HG03060 (cell line): ENCODE measurements around the gene DUOXA1.
"Not testable (repeated sequence)": the region's sequence is repeated elsewhere in the genome, so short reads cannot be mapped to it uniquely, and the experiment has no call there.

Experiments
- ATAC-seq: cut with Tn5 transposase; IDR thresholded peaks from one replicate; pipeline ENCODE4 v1.9.1; 2021; ENCODE audit warnings: low read depth, moderate number of reproducible peaks; ENCODE audit not compliant: unreplicated experiment

Gene DUOXA1

DNA sequence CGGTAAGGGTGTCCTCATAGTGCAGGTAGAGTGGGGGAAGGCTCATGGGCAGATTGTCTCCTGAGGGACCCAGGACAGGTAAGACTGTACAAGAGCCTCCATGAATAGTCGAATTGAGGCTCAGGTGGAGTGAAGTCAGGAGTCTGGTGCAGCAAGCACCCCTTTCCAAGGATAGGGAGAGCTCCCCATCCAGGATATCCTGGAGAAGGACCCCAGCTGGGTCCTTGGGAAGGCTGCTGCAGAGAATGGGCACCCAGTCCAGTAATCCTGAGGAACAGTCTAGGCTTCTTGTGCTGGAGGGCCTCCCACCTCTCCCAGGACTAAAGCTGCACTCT, 15.0 kb downstream of the DUOXA1 start:
- ATAC-seq, result no peak

DNA sequence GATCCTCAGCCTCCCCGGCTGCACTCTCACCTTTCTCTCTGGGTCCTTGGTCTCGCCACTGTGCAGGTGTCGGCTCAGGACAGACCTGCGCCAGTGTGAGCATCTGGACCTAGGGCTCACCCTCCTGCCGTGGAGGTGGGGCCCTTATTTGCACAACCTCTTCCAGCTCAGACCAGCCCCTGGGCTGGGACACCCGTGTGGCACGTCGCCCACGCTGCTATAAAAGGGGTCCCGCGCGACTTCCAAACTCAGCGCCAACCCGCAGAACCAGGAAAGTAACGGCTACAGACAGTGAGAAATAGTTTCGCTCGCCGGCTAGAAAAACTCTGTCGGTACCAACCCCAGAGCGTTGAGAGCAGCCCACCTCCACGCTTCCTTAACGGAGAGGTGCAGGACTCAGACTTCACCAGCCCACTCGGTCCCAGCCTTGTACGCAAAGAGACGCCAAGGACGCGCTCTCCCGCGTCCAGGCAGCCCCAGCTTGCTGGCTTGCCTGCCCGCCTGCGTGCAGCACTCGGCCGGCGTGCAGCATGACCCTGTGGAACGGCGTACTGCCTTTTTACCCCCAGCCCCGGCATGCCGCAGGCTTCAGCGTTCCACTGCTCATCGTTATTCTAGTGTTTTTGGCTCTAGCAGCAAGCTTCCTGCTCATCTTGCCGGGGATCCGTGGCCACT, 15.5 kb downstream of the DUOXA1 start, which contains the start of the genes DUOX2 and DUOXA2:
DUOX2 (minus strand) TSS at position 97 of the 675 bp plus-strand sequence. CDS start 761 bp downstream, outside the sequence.
DUOXA2 (plus strand) TSS at position 251 of the 675 bp plus-strand sequence; CDS start at position 531, 280 bp downstream.
- ATAC-seq, result no peak

DNA sequence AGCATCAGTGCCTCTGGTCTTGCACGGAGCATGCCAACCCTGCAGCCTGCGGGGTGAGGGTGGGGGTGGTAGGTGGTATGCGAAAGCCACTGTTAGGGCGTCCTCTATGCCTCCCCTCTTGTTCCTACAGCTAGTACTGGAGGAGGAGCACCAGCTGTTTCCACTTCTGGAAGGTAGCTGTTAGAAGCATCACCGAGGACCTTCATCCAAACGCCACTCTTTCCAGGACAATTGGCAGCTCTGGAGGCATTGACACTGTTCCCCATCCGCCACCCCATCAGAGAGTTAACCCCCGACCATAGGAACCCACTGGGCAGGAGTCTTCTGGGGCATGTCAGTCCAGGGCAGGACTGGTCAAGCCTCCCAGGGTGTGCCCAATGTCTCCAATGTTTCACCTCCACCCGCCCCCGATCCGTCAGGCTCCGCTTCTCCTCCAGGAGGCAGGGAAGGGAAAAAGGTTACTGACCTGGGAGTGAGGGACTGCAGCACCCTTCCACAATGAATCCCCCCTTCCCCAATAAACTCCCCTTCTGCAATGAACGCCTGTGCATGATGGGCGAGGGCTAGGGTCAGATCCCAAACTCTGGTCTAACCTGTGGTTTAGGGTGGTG, 16.2 kb downstream of the DUOXA1 start:
- ATAC-seq, result no peak

DNA sequence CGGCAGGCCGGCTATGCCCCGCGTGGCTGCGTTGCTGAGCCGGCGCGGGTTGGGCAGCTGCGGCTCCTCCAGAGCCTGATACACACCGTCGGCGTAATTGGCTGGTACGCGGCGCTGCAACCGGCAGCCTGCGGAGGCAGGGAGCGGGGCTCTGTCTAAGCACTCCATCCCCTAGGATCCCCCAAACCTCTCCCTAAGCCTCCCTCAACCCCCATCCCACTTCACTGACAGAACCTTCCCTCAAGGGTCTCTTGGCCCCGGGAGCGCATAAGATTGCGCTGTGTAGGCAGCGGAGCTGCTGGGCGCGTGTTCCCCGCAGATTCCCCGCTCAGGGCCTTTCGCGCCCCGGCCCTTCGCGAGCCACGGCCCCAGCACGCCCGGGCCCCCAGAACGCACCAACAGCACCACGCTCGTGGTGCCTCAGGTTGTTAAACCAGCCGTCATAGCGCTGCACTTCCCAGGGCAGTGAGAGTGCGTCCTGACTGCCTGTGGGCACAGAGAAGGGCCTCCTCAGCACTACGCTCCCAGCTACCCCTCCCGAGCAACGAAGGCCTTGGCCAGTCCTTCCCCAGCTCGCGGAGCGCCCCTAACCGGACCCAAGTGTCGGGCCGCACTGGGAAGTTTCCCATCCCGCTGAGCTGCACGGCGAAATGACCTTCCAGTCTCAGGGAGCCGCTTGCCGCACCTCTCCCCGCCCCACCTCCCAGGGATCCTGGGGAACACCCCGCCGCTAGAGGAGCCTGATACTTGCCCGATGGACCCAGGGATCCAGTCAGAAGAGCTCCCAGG, 16.9 kb downstream of the DUOXA1 start:
- ATAC-seq, result no peak

DNA sequence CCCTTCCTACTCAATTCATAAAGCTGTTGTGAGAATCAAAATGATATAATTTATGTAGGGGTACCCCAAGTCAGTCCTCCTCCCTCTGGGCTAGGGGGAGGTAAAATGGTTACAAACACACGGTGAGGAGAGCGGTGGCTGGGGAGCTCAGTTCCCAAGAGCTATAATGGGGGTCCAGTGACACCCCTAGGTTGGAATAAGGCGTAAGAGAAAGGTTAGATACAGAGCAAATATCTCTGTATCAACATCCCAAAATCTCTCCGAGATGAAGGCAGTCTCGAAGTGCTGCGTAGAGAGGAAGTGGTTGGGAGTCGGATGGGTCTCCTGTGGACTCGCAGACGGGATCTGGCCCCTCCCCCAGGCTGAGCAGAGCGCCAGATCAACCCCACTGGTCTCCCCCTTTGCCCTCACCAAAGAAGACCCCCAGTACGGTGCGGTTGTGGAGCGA, 17.5 kb downstream of the DUOXA1 start:
- no peak for ATAC-seq

DNA sequence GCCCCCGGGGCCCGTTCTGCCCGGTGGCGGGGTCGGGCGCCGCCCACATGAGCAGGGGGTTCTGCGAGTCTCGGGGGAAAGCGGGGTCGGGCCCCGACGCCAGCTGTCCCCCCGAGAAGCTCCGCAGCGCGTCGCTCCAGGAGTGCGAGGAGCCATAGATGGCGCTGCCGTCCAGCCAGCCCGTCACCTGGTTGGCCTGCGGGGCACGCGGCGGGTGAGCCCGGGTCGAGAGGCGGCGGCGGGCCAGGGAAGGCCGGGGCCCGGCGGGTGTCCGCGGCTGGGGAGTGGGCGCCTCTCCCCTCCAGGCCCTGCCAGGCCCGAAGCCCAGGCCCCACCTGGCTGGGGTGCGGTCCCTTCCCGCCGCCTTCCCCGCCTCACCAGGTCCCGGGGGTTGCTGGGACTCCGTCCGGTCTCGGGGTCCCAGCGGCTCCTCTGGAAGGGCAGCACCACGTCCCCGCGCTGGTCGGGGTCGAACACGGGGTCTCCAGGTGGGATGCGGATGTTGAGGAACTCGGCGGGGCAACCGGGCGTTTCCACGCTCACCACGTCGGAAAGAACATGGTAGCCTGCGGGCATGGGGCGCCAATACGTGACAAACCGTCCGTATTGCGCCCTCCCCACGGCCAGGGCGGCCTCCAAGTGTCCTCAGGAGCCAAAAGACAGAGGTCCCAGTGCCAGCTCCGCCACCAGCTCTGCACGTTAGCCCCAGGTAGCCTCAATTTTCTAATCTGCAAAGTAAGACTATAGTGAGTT, 18.1 kb downstream of the DUOXA1 start:
- ATAC-seq, result no peak

DNA sequence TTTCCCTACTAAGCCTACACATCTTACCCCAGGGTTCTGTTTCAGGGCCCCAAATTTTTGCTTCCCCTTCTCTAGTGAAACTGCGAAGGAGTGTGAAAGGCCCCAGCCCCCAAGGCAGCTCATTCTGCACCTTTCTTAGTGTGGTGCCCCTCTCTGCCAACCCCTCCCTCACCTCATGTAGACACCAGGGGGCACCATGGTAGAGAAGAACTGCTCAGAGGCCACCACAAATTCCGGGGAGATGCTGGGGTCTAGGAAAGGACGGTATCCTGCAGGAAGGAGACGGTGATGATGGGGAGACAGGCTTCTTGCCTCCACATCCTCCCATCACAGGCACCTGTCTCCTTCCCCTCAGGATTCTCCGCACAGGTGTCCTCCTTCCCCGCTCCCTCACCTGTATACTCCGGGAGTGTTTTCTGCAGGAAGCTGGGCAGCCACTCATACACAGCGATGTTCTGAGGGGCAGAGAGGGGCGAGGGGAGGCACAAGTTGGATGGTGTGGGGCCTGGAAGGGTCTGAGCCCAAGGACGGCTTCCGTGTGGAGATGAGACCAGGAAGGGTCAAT, 19.3 kb downstream of the DUOXA1 start:
- no peak for ATAC-seq

DNA sequence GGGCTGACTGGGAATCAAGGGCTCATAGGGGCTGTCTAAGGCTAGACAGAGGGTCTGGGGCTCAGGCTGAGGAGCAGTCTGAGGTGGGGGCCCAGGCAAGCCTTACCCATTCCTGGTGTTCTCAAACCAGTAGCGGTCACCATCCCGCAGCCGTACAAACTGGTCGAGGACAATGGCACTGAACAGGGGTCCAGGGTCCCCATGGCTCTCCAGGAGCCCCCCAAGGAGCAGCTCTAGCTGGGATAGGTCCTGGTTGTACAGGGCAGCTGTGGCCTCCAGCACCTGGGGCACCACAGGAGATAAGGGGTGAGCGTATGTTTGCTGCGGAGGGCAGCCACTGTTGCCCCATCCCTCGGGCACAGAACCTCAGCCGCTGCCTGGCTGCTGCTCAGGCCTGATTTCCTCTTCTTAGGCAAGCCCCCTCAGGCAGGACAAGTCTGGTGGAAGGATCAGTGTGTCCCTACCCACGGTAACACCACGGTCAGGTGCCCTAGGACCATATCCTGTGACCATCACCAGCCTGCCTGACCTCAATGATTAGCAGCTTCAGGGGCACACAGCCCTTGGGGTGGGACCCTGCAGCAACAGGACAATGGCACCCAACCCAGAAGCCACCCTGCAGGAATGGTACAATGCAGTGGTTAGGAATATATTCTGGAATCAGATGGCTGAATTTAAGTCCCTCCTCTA, 21.6 kb downstream of the DUOXA1 start:
- ATAC-seq, result no peak

DNA sequence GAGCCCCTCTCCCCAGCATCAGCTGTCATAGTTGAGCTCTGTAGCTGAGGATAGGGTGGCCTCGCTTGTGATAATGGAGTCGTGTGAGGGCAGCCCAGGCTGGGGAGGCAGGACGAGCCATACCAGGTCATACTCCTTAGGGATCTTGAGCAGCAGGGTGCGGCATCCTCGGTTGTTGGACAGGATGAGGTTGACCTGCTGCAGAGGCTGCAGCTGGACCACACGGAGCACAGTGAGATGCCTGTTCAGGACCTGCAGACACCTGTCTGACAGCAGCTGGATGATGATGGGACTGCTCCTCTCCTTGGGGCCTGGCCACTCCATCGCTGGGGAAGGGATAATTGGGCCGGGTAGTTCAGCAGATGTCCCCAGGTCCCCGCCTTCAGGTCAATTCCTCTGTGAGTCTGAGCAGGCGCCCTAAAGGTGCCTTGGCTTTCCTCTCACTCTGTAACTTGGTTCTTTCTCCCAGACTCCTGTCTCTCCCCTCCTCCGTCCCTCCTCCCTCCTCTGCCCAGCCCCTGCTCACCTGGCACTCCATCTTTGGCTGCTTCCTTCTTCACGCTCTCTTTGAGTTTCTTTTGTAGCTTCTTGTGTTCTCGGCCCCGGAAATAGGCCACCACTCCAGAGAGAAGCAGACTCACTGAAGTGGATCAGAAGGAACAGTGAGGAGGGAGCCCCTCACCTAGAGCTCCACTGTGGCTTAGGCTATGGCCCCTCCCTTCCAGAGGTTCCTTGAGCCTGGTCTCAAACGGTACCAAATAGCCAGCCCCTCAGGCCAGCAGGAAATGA, 23.5 kb downstream of the DUOXA1 start:
- no peak for ATAC-seq

DNA sequence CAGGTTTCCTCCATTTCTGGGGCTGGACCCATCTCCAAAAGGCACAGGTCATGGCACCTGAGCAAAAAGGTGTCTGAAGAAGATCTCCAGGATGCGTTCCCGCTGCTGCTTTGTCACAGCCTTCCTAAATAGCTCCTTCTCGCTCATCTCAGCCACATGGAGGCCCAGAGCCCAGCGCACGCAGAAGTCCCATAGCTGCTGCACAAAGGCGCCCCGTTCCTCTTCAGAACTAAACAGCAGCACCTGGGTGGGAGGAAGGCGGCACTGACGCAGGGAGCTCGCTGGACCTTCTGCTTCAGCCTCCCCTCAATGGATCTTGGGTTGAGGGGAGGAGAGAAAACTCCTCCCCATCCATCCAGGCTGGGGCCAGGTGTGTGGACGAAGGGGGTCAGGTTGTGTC, 24.1 kb downstream of the DUOXA1 start:
- no peak for ATAC-seq

DNA sequence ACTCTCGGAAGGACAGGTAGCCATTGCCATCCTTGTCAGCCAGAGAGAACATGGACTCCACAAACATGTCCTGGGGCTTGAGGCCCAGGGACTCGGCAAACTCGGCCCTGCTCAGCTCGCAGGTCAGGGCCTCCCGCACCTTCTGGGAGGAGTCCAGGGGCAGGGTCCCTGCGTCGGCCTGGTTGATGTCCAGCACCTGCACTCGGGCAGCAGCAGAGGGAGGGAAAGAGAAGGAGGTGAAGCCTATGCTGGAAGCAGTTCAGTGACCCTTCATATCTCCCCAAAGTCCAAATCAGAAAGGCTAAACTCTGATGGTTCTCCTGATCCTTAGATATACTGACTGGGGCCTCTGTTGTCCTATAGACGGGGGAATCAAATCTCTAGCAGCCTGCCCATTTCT, 25.5 kb downstream of the DUOXA1 start:
- ATAC-seq, result not testable (repeated sequence)

DNA sequence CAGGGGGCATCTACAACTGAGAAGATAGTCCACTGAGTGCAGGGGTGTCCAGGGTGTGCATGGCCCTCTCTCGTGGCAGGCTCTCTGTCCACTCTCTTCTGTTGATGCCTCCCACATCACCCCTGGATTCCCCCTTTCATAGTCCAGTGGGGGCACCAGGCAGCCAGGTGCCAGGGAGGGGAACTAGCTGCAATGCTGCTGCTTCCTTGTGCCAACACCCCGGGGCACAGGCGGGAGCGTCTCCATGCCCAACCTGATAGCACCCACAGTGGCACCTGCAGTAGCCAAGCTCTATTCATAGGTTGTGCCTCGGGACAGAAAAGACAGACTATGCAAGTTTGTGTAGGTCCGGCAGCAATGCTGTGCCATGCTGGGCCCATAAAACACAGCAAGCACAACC, 27.5 kb downstream of the DUOXA1 start:
- ATAC-seq, result no peak

DNA sequence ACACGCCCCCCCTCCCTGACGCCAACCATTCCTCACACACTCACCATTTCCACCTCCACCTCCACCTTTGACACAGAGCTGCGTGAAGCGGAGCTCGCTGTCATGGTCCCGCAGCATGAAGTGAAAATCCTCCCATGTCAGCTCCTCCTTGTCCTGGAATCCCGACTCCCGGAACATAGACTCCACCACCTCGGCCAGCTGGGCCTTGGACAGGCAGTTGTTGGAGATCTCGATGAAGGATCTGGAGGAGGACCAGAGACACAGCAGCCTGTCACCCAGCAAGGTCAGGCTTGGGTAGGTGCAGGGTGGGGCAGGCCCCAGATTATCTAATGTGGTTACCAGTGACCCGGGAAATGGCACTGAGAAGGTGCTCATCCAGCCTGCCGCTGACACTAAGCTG, 27.9 kb downstream of the DUOXA1 start:
- ATAC-seq, result no peak

DNA sequence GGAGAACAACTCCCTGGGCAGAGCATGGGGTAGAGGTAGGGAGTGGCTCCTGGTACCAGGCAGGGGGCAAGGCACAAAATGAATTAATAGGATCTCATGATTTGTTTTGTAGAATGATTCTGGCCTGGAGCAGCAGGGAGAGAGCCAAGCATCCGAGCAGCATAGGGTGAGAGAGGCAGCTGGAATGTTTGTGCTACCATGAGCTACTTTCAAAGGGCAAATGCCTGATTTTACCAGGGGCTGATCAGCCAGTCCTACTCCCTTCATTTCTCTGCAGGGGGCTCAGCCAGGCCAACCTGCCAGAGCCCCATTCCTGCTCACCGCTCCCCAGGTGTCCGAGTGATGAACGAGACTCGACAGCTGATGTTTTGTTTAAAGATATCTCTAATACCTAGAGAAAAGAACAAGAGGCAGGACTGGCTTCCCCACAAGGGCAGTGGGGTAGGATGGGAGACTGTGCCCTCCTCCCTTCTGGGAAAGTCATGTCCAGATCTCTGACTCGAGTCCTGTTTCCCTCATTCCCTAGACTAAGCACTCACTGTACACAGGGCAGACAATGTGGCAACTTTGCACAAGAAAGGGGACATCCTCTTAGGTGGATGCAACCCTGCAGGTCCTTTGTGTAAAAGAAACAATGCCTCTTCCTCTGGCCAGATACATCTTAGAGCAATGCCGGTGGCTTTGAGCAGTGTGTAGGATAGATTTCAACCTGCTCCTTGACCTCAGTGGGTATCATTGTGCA, 28.6 kb downstream of the DUOXA1 start:
- ATAC-seq, result no peak

DNA sequence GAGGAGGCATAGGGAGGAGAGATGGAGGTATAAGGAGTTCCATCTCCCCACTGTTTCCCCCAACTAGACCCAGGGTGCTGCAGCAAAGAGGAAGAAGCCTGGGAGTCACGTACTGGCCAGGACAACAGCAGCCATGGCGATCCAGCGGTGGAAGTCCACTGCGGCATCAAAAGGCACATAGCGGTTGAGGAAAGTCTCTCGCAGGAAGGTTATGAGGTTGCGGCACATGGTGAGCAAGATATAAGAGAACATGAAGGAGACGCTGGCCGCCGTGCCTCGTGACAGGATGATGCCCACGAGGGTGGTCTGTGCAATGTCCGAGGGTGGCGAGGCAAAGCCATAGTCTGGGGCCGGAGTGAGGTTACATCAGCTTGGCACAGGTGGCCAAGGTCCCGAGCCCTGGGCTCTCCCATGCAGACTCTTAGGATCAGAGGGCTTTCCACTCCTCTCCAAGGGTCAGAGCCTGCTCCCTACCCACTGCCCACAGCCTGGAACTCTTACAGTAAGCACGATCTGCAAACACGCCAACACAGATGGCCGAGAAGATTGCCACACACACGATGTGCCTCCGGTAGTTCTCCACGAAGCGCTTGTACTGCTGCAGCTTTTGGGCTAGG, 30.0 kb downstream of the DUOXA1 start:
- no peak for ATAC-seq

DNA sequence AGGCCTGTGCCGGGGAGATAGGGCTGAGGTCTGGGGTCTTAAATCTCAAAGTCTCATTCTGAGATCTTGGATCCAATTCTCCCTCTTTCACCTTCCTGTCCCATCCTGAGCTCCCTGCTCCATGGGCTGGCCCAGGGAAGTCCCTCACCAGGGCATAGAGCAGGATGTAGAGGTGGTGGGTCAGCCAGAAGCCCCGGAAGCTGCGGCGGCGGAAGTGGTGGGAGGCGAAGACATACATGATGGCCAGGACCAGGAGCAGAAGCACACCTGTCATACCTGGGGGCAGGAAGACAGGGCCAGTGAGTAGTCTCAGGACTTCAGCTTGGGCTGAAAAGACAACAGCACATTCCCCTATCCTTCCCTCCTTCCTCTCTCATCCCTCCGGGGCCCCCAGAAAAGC, 32.2 kb downstream of the DUOXA1 start:
- no peak for ATAC-seq

DNA sequence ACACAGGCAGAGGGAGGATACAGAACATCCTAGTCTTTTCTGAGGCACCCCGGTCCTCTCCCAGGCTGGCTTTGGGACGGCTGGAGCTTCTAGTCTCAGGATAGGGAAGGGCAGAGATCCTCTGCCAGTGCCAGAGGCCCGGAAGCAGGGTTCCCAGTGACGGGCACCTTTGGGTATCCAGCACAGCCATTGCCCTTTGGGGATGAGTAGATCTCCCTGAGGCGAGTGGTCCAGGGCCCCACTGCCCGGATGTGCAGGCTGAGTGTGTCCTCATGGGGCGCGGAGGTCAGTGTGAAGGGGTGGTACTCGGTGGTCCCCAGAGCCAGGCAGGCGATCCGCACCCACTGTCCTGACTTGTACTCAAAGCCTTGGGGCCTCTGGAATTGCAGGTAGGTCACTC, 34.0 kb downstream of the DUOXA1 start:
- no peak for ATAC-seq

DNA sequence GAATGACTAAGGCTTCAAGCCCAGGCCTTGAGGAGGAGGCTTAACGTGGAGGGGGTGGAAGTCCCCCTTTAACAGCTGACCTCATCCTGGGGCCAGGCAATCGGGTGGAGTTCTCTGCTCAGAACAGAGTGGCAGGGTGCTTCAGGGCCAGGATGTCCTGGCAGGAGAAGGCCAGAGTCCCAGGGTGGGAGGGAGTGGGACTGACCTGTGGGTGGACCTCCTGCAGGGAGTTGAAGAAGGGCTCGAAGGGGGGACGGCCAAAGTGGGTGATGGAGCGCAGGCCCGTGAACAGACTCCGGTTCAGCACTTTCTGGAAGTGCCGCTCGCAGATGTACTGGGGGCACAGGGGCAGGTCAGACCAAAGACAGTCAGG, 35.3 kb downstream of the DUOXA1 start:
- ATAC-seq, result no peak
